H1 (cell line): ENCODE data around the gene CTXN1. TPM values are rescaled to one million over a fixed set of nuclear protein-coding genes. Genes with fewer than 3 reads are reported as not detected.

Experiments used
- CTCF ChIA-PET: fragments of 300-600 bp; sonication (Branson Sonifier 250); formaldehyde crosslinking; loops from one replicate; lab custom pipeline; 2021; ENCODE audit not compliant: partially characterized antibody; lab: Charles Lee
- POLR2A ChIA-PET: fragments of 300-600 bp; sonication (Branson Sonifier 250); formaldehyde crosslinking; loops from one replicate; lab custom pipeline; 2021; ENCODE audit warnings: inconsistent platforms; ENCODE audit not compliant: partially characterized antibody; lab: Charles Lee
- DNase-seq, 2 experiments: peaks; one replicate each; pipeline versions ENCODE4 v3.0.0 to v3.0.0-alpha.2; 2010 to 2022; ENCODE audit warnings: low spot score in 2 of 2, low read depth in 1 of 2, mixed read lengths in 1 of 2
- FAIRE-seq: peaks from 2 replicates; lab custom pipeline; 2011; peaks lifted over from hg19 to GRCh38; lab: Jason Lieb, UNC
- H2AFZ ChIP-seq: 2 replicates; pipeline ENCODE4 v1.8.1; 2012; ENCODE audit warnings: low read length, inconsistent platforms
- H2AK5ac ChIP-seq: 2 replicates; pipeline ENCODE4 v1.6.1; 2013; ENCODE audit warnings: low read depth, low read length
- H2BK120ac ChIP-seq: replicated peaks from 2 replicates; pipeline ENCODE3; 2013; ENCODE audit warnings: low read depth, low read length, inconsistent platforms
- H2BK12ac ChIP-seq: 2 replicates; pipeline ENCODE4 v1.6.1; 2013; ENCODE audit warnings: low read depth, low read length
- H2BK15ac ChIP-seq: 2 replicates; pipeline ENCODE4 v1.6.1; 2013; ENCODE audit warnings: low read length
- H2BK20ac ChIP-seq: 2 replicates; pipeline ENCODE4 v1.6.1; 2013; ENCODE audit warnings: low read length
- H2BK5ac ChIP-seq: 2 replicates; pipeline ENCODE4 v1.6.1; 2013; ENCODE audit warnings: low read depth, low read length
- H3K14ac ChIP-seq: 2 replicates; pipeline ENCODE4 v1.6.1; 2013; ENCODE audit warnings: inconsistent platforms; ENCODE audit not compliant: insufficient read length
- H3K18ac ChIP-seq: 2 replicates; pipeline ENCODE4 v1.6.1; 2013; ENCODE audit warnings: low read length; ENCODE audit errors: extremely low read depth
- H3K23ac ChIP-seq: 2 replicates; pipeline ENCODE4 v1.6.1; 2013; ENCODE audit warnings: inconsistent platforms; ENCODE audit not compliant: insufficient read length
- H3K23me2 ChIP-seq: 2 replicates; pipeline ENCODE4 v1.6.1; 2013; ENCODE audit warnings: low read depth, low read length
- H3K27ac ChIP-seq: 2 replicates; pipeline ENCODE4 v1.6.1; 2011; ENCODE audit warnings: low read depth, low read length, inconsistent platforms
- H3K27me3 ChIP-seq, 4 experiments: replicated peaks in 1 of 4; 1 replicate in 1 of 4; 2 replicates in 3 of 4; pipeline versions ENCODE4 v1.6.1 to v1.8.1; 2011 to 2013; ENCODE audit warnings: low read length in 3 of 4, mild to moderate bottlenecking in 3 of 4, inconsistent platforms in 2 of 4, mixed read lengths in 2 of 4, moderate library complexity in 1 of 4; ENCODE audit not compliant: control insufficient read depth in 3 of 4, insufficient read depth in 3 of 4; ENCODE audit errors: extremely low read depth in 1 of 4
- H3K36me3 ChIP-seq, 4 experiments: 2 replicates each; pipeline versions ENCODE4 v1.6.1 to v1.8.1; 2011 to 2013; ENCODE audit warnings: mild to moderate bottlenecking in 4 of 4, low read length in 3 of 4, moderate library complexity in 2 of 4, control low read depth in 1 of 4, inconsistent platforms in 1 of 4; ENCODE audit not compliant: insufficient read depth in 4 of 4, control insufficient read depth in 2 of 4
- H3K4ac ChIP-seq: replicated peaks from 2 replicates; pipeline ENCODE3; 2013; ENCODE audit warnings: low read length, low read depth, mixed read lengths, inconsistent platforms; ENCODE audit not compliant: insufficient read length
- H3K4me1 ChIP-seq, 4 experiments: replicated peaks in 1 of 4; 1 replicate in 1 of 4; 2 replicates in 3 of 4; pipeline versions ENCODE4 v1.6.1 to v1.8.1; 2011 to 2013; ENCODE audit warnings: low read length in 3 of 4, inconsistent platforms in 2 of 4, mixed read lengths in 1 of 4; ENCODE audit not compliant: insufficient read depth in 4 of 4, control insufficient read depth in 3 of 4
- H3K4me2 ChIP-seq, 2 experiments: 2 replicates each; pipeline versions ENCODE4 v1.6.1 to v1.8.1; 2011 to 2013; ENCODE audit warnings: low read depth in 2 of 2, low read length in 2 of 2, control low read depth in 1 of 2, inconsistent platforms in 1 of 2, mild to moderate bottlenecking in 1 of 2; ENCODE audit not compliant: insufficient read depth in 1 of 2
- H3K4me3 ChIP-seq, 4 experiments: fragments of 200-600, 300-600 bp in 1 of 4; sonication (generic), shearing (Covaris generic), sonication (Bioruptor Twin) in 1 of 4; 2 replicates each; pipeline versions ENCODE4 v1.5.1 to v1.8.1; 2011 to 2016; ENCODE audit warnings: low read length in 4 of 4, low read depth in 3 of 4, control low read depth in 2 of 4, inconsistent platforms in 2 of 4, mild to moderate bottlenecking in 2 of 4, mixed read lengths in 1 of 4, moderate library complexity in 1 of 4; ENCODE audit not compliant: insufficient read depth in 2 of 4; ENCODE audit errors: extremely low read depth in 1 of 4
- H3K56ac ChIP-seq: replicated peaks from 2 replicates; pipeline ENCODE3; 2013; ENCODE audit warnings: low read depth, mild to moderate bottlenecking, mixed read lengths, low read length, inconsistent platforms; ENCODE audit not compliant: insufficient read length
- H3K79me1 ChIP-seq: 2 replicates; pipeline ENCODE4 v1.6.1; 2013; ENCODE audit warnings: low read depth, low read length, control low read depth
- H3K79me2 ChIP-seq, 2 experiments: 2 replicates each; pipeline versions ENCODE4 v1.6.1 to v1.8.1; 2012 to 2013; ENCODE audit warnings: low read length in 2 of 2, mild to moderate bottlenecking in 2 of 2, inconsistent platforms in 1 of 2; ENCODE audit not compliant: insufficient read depth in 2 of 2, control insufficient read depth in 1 of 2
- H3K9ac ChIP-seq, 4 experiments: replicated peaks in 1 of 4; 1 replicate in 1 of 4; 2 replicates in 3 of 4; pipeline versions ENCODE4 v1.6.1 to v1.8.1; 2011 to 2013; ENCODE audit warnings: low read depth in 3 of 4, low read length in 3 of 4, control low read depth in 2 of 4, mild to moderate bottlenecking in 2 of 4, moderate library complexity in 2 of 4, inconsistent platforms in 1 of 4; ENCODE audit errors: extremely low read depth in 1 of 4
- H3K9me3 ChIP-seq, 2 experiments: 2 replicates each; pipeline versions ENCODE4 v1.6.1 to v1.8.1; 2012 to 2013; ENCODE audit warnings: mild to moderate bottlenecking in 2 of 2, moderate library complexity in 2 of 2, control low read depth in 1 of 2, inconsistent platforms in 1 of 2, low read depth in 1 of 2, low read length in 1 of 2, mixed read lengths in 1 of 2; ENCODE audit not compliant: insufficient read depth in 2 of 2
- H4K20me1 ChIP-seq, 2 experiments: replicated peaks in 1 of 2; 2 replicates each; pipeline versions ENCODE3 to v1.8.1; 2011 to 2013; ENCODE audit warnings: inconsistent platforms in 2 of 2, low read length in 2 of 2, mild to moderate bottlenecking in 1 of 2; ENCODE audit not compliant: insufficient read depth in 2 of 2, control insufficient read depth in 1 of 2
- H4K5ac ChIP-seq: 2 replicates; pipeline ENCODE4 v1.6.1; 2013; ENCODE audit warnings: low read length, low read depth, mixed read lengths, inconsistent platforms; ENCODE audit not compliant: insufficient read length
- H4K8ac ChIP-seq: 2 replicates; pipeline ENCODE4 v1.8.0; 2013; ENCODE audit warnings: mild to moderate bottlenecking, moderate library complexity, low read length, inconsistent platforms; ENCODE audit not compliant: insufficient read depth; ENCODE audit errors: extremely low read depth
- H4K91ac ChIP-seq: replicated peaks from 2 replicates; pipeline ENCODE3; 2013; ENCODE audit warnings: low read length, mixed read lengths, inconsistent platforms; ENCODE audit not compliant: insufficient read length
- CEBPB ChIP-seq: IDR thresholded peaks from 2 replicates; pipeline ENCODE4 v1.6.1; 2012; ENCODE audit warnings: low read depth, low read length
- CTBP2 ChIP-seq: IDR thresholded peaks from 2 replicates; pipeline ENCODE4 v1.7.0; 2011; ENCODE audit warnings: borderline replicate concordance, mild to moderate bottlenecking, moderate library complexity, mixed read lengths, low read length; ENCODE audit not compliant: insufficient read depth, insufficient read length
- CTCF ChIP-seq, 3 experiments: IDR thresholded peaks; 1 replicate in 2 of 3; 2 replicates in 1 of 3; pipeline versions ENCODE4 v1.5.1 to v1.6.1; 2011; ENCODE audit warnings: low read length in 3 of 3, mild to moderate bottlenecking in 3 of 3, inconsistent platforms in 2 of 3, low read depth in 1 of 3, moderate library complexity in 1 of 3; ENCODE audit not compliant: insufficient read depth in 1 of 3; ENCODE audit errors: control extremely low read depth in 1 of 3
- EP300 ChIP-seq, 2 experiments: IDR thresholded peaks; 1 replicate in 1 of 2; 2 replicates in 1 of 2; pipeline ENCODE4 v1.6.1; 2011 to 2012; ENCODE audit warnings: low read depth in 2 of 2, low read length in 2 of 2, mild to moderate bottlenecking in 2 of 2, borderline replicate concordance in 1 of 2, inconsistent platforms in 1 of 2, moderate library complexity in 1 of 2
- FOSL1 ChIP-seq: IDR thresholded peaks from 2 replicates; pipeline ENCODE4 v1.6.1; 2011; ENCODE audit warnings: mild to moderate bottlenecking, low read depth, low read length, moderate library complexity; ENCODE audit not compliant: insufficient read depth
- POU5F1 ChIP-seq: IDR thresholded peaks from 2 replicates; pipeline ENCODE4 v1.6.1; 2011; ENCODE audit warnings: low read depth, mild to moderate bottlenecking, low read length, moderate library complexity
- RBBP5 ChIP-seq: IDR thresholded peaks from 2 replicates; pipeline ENCODE4 v1.7.1; 2012; ENCODE audit warnings: low read depth, mild to moderate bottlenecking, inconsistent platforms, low read length, moderate library complexity, borderline replicate concordance
- TAF7 ChIP-seq: optimal IDR thresholded peaks from 2 replicates; pipeline ENCODE3; 2011; ENCODE audit warnings: low read depth, mild to moderate bottlenecking, inconsistent platforms, low read length, moderate library complexity, borderline replicate concordance
- TEAD4 ChIP-seq: IDR thresholded peaks from 2 replicates; pipeline ENCODE4 v1.6.1; 2012; ENCODE audit warnings: low read depth, low read length, inconsistent platforms, mixed read lengths
- WGBS, 2 experiments: shearing (Covaris generic) in 1 of 2; methylation state at CpG; one replicate each; pipeline versions ENCODE4 v1.1.6 to v1.1.7; 2013 to 2015; ENCODE audit warnings: low lambda C conversion rate in 2 of 2, mixed read lengths in 2 of 2, inconsistent platforms in 1 of 2, low coverage in 1 of 2, missing lambda C conversion rate in 1 of 2; ENCODE audit not compliant: insufficient replicate concordance in 2 of 2, insufficient coverage in 1 of 2, insufficient read length in 1 of 2; ENCODE audit errors: extremely low coverage in 1 of 2, missing lambda C conversion rate in 1 of 2; 5-methylcytosine and 5-hydroxymethylcytosine counted together
- polyA plus RNA-seq, 7 experiments: library from polyadenylated mRNA; depleted of rRNA in 3 of 7; stranded (reverse) in 5 of 7; unstranded in 2 of 7; fragments of >200 nt in 5 of 7; fragments of 200-250 nt in 2 of 7; gene quantifications; 1 replicate in 5 of 7; 2 replicates in 1 of 7; 4 replicates in 1 of 7; pipeline versions ENCODE4 v1.2.1 to v1.2.3, GENCODE V29; 2011 to 2013; ENCODE audit warnings: missing spikeins in 2 of 7, mixed read lengths in 2 of 7
- total RNA-seq: library from RNA; stranded (reverse); fragmentation: NEBNext Ultra II Directional; extraction: Animal tissue kit (Norgen Biotek cat#: 25700); gene quantifications from 2 replicates; pipeline ENCODE4 v1.2.1, GENCODE V29; 2021

CTXN1 gene
- total and polyA plus RNA-seq, 2 of the 8 experiments (the other 6 are each of a cell fraction or from before 2014, with no cell fraction given), result 16.4 to 58.0 TPM

- 75% methylated on average over 3 of the region's 3 CpGs; no CpG with 5 or more reads in 1 of the 2 experiments for WGBS, 2 experiments
Measured at GRCh38 chr19:7900931-7901330, 25.0 kb downstream of the CTXN1 start.

More at GRCh38 chr19:7900931-7901330, 25.0 kb downstream of the CTXN1 start:
- peaks cover 0 to 12% of the 10 kb centered on the region in 2 experiments; a peak in 2 of 4 replicates for H3K79me2 ChIP-seq
- TF ChIP-seq TEAD4 (no peak), EP300 (IDR thresholded peaks at IDR 0.05; ENCODE audit: borderline replicate concordance in 1 of 2, low read depth in 2 of 2, low read length in 2 of 2) (no peak), TAF7 (no peak), CTCF (IDR thresholded peaks at IDR 0.05; ENCODE audit: control extremely low read depth in 1 of 3, insufficient read depth in 1 of 3, low read depth in 1 of 3, low read length in 3 of 3) (no peak), RBBP5 (no peak), POU5F1 (no peak), FOSL1 (no peak), CTBP2 (no peak), CEBPB (no peak)
- no peaks in the 10 kb centered on the region; a peak in 1 of 8 replicates for H3K36me3 ChIP-seq
- peaks cover 9% of the 10 kb centered on the region for H3K79me1 ChIP-seq
- no peak overlapping the region for H2AFZ ChIP-seq
- no peaks in the 10 kb centered on the region for H3K27me3 ChIP-seq
- no peak overlapping the region for H3K4me3 ChIP-seq
- H3K23ac ChIP-seq, result no peak overlapping the region
- no peak overlapping the region for H4K5ac ChIP-seq
- no peak overlapping the region for H3K56ac ChIP-seq
- H2AK5ac ChIP-seq, result no peak overlapping the region
- CTCF ChIA-PET, result interaction anchor here (0.6 to 4.9 kb wide), 18 partner anchors 10 to 1393 kb away, joined by 3 to 21 read pairs (median 4); partner anchors contain the start of genes LRRC8E and TGFBR3L
- H3K23me2 ChIP-seq, result peaks cover 13% of the 10 kb centered on the region
- H3K9ac ChIP-seq, result no peak overlapping the region
- no peak overlapping the region for H2BK5ac ChIP-seq
- no peak overlapping the region for H2BK15ac ChIP-seq
- no peaks in the 10 kb centered on the region for H3K9me3 ChIP-seq
- no peak overlapping the region for H2BK120ac ChIP-seq
- FAIRE-seq (no peak), DNase-seq (no peak)
- H3K4me1 ChIP-seq, result peaks cover 0 to 13% (median 7%) of the 10 kb centered on the region in 4 experiments; a peak in 5 of 7 replicates
- no peak overlapping the region for H2BK20ac ChIP-seq
- no peak overlapping the region for H4K8ac ChIP-seq
- POLR2A ChIA-PET, result interaction anchor here (0.7 to 5.0 kb wide), 12 partner anchors 8 to 48 kb away, joined by 3 to 22 read pairs (median 8); partner anchors contain the start of genes LRRC8E, SNAPC2, TGFBR3L and TIMM44
- no peak overlapping the region for H4K91ac ChIP-seq
- H3K4me2 ChIP-seq, result no peak overlapping the region
- H3K4ac ChIP-seq, result no peak overlapping the region
- H3K27ac ChIP-seq, result no peak overlapping the region
- no peak overlapping the region for H3K14ac ChIP-seq
- H4K20me1 ChIP-seq, result no peaks in the 10 kb centered on the region
- H3K18ac ChIP-seq, result no peak overlapping the region
- no peak overlapping the region for H2BK12ac ChIP-seq
